Stimulated activated CD8-positive, alpha-beta memory T cell treated with anti-CD3 and anti-CD28 coated beads, Interleukin-15, amount 100 ng/mL, for 48 hours (primary cell): ENCODE data around the gene CRIP2.

Source experiments
- DNase-seq, 2 donors: peaks; one replicate each; pipeline ENCODE4 v3.0.0-alpha.2; 2020; ENCODE audit warnings: low read depth in 2 of 2

CRIP2 gene

DNA sequence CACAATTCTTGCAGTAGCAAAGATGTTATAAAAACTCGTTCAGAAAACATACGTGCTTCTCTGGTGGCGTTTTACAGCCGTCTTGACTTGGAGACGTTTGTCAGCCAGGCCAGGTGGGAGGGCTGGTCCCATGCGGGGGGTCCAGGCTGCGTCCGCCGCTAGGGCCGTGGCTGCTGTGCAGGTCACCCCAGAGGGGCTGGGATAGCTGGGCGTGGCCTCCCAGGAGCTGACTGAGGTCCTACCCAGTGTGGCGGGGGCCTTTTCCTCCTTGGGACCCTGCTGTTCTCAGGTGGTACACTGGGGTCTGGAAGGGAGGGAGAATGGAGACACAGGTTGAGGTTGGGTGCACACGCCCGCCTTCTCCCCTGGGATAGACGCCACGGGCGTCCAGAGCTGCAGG is 29.8 kb upstream of the CRIP2 start:
- no peak for DNase-seq

DNA sequence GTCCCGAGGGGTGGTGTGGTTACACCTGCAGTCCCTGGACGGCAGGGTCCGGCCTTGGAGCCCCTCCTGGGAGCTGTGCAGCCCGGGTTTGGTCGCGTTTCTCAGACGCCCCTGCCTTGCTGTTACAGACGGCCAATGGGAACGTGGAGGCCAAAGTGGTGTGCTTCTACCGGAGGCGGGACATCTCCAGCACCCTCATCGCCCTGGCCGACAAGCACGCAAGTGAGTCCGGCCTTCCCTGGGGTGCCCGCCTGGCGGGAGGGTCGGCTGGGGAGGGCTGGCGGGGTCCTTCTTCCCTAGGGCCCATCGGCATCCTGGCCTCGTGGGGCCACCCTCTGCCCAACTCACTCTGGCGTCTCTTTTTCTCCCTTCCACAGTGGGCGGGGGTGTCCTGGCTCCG is 29.3 kb upstream of the CRIP2 start:
- no peak for DNase-seq

DNA sequence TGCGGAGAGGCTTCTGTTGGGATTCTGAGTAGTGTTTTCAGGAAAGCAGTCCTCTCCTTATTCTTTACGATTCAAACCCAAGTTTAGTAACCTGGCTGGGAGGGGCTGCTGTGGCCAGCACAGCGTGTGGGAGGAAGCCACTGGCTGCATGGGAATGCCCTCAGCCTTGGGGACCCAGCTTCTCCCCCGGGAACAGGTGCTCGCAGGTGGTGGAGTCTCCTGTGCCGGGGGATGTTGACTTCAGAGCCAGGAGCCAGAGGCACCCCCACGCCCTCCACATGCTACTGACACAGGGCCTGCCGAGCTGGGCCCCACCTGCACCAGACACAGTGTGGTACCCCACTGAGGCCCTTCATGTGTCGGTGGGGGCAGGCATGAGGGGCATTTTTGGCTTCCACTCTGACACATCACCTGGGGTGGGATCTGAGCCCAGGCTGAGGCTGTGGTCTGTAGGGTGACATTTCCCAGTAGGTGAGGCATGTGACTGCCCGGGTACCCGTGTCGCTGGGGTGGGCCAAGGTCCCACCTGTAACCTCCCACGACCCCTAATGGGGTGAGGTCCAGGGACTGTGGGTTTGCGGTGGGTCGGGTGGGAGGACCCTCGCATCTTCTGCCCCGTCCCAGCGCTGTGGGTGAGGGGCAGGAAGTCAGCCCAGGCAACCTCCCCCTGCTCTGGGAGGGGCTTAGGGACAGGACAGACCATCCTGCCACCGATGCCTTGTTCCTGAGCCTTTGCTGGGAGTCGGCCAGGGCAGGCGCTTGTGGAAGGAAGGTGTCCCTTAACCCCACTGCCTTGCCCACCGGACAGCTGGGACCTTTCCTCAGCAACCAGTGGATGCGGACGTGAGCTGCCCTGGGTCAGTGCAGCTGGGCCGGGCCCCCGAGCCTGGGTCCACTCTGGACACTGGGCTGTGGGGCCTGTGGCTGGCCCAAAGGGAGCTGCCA is 28.4 kb upstream of the CRIP2 start:
- DNase-seq = no peak

DNA sequence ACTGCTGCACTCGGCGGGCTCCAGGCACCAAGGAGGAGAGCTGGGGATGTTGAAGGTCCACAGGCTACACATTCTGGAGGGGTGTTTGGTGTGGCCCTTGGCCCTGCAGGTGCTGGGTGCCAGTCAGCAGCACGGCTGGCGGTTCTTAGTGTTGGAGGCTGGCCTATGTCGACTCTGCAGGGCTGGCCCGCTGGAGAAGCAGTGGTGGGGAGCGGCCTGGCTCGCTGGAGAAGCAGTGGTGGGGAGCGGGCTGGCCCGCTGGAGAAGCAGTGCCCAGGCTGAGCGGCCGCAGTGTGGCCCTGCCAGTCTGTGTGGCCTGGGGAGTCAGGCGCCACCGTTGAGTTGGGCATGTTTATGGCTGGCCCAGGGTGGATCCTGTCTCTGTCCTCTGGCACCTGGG is 27.6 kb upstream of the CRIP2 start:
- no peak for DNase-seq

DNA sequence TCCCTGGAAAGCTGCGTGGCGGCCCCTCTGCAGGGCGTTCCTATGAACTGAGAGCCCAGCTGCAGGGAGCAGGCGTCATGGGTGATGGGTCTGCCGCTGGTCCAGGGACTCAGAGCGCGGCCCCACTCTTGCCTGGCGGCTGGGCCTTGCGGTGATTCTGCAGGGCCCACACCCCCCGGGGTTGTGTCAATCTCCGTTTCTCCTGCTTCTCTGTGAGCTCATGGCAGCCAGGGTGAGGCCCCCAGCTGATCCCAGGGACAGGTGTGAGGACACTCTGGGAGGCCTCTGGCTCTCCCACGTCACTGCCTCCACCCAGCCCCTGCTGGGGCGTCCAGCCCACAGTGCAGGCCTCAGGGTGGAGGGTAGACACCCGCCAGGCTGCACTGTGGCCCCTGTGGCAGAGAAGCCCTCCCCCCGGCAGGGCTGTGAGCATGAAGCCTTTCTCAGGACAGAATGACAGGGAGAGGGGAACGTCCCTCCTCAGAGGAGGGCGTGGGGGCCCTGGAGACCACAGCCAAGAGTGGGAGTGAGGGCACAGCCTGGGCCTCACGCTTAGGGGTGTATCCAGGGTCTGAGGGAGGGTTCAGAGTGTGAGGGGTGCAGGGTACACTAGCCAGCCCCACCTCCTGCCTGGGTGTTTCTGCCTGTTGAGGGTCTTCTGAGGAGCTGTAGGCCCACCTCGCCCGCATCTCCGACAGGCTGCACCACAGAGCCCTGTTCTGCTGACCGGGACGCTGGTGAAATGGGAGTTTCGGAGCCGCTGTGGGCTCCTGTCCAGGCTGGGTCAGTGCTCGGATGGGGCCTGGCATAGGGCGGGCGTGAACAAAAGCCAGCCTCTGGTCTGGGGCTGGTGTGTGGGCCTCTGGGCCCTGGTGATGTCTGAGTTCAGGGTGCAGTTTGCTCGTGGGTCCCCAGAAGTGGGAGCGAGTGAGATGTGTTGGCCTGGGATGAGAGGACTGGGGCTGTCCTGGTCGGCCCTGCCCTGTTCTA is 26.7 kb upstream of the CRIP2 start:
- no peak for DNase-seq

DNA sequence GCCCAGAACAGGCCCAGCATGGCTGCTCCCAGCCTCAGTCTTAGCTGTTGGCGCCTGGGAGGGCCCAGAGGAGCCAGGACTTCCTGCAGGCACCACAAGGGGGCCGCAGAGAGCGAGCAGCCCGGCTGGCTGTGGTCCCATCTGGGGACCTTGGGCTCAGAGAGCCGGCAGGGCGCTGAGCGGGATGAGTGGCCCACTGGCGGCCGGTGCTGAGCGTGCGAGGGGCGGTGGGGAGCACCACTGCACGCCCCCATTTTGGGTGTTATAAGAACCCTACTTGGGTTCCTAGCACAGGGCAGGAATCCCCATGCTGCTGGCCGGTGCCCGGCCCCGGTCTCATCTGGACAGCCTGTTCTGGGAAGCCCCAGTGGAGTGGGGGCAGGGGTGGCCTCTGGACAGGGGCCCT is 25.9 kb upstream of the CRIP2 start:
- peak; percentile 36 to 42 for DNase-seq

DNA sequence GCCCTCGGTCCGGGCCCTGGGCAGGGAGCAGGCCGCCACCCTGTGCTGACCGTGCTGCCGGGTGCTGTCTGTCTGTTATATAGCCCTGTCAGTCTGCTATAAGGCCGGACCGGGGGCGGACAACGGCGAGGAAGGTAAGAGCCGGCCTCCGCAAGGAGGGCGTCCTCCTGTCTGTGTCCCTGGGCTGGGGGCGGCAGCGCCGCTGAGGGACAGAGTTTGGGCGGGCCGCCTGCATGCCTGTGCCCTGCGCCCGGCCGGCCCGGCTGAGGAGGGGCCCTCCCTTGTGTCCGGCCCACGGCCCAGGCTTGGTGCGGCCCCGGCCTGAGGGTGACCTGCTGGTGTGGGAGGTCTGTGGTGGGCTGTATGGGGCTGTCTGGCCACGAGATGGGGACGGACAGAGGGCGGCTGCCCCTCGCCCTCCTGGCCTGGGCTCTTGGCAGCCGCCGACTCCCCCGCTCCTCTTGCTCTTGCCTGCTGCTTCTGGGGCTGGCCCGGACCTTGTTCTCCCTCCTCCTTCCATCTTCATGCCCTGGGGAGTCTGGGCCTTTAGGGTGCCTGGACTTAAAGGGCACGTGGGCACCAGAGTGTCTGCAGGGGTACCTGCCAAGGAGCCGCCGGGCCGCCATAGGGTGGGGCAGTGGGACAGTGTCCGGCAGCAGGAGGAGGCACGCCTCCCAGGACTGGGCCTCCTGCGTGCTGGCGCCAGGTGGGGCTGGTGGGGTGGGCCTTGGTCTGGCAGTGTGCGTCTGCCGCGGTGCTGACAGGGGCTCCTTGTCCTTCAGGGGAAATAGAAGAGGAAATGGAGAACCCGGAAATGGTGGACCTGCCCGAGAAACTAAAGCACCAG is 25.1 kb upstream of the CRIP2 start:
- DNase-seq = no peak

DNA sequence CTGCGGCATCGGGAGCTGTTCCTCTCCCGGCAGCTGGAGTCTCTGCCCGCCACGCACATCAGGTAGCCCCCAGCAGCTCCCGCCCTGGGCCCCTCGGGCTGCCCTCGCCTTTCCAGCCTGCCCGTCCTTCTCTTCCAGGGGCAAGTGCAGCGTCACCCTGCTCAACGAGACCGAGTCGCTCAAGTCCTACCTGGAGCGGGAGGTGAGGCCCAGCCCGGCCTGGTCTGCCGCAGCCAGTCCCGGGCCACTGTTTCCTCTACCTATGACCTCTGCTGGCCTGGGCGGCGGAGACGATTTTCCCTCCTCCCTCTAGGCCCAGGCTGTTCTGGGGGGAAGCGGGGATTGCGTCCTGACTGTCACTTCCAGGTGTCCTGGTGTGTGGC is 24.5 kb upstream of the CRIP2 start:
- DNase-seq = no peak

DNA sequence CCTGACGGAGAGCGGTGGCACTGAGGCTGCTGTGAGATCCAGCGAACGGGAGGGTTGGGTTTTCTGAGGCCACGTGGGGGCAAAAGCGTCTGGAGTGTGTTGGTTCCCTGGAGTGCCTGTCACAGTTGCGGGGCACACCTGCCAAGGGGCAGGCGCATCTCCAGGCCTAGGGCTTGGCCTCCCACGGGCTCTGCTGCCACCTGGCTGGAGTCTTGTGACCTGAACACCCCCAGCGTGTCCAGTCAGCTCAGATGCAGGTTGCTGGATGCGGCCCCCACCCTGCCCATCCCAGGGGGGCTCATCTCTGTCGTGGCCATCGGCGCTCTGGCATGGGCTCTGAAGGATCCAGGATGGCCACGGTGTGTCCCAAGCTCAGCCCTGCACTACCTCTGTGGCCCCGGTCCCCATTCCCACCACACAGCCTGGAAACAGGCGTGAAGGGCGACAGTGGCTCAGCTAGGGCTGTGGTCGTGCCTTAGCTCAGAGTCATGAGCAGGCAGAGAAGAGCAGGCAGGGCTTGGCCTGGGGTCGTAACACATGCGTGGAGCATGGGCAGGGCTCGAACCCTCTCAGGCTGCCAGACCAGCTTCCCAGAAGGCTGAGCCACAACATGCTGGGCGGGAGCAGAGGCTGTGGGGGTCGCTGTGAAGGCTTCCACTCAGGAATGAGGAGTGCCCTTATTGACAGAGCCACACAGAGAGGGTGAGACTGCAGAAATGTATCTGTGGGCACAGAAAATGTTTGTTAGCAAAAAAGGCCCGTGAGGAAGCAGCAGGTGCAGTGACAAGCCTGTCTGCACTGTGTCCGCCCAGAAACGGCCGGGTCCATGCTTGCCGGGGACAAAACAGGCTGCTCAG is 23.5 kb upstream of the CRIP2 start:
- no peak for DNase-seq

DNA sequence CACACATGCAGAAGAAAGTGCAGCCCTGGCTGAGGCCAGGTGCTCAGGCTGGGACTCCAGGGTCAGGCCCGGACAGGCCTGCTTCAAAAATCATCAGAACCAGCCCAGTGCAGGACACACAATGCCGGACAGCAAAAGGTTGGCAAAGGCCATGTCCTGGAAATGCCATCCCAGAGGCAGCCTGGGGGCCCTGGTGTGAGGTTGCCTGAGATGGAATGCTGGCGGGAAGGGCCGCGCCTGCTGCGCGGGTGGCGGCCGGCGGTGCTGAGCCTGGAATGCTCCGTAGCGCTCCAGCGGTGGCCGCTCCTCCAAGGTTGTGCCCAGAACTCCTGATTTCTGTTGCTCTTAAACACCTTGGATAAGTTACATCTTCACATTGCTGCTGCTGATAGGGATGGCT is 21.7 kb upstream of the CRIP2 start:
- DNase-seq = no peak

DNA sequence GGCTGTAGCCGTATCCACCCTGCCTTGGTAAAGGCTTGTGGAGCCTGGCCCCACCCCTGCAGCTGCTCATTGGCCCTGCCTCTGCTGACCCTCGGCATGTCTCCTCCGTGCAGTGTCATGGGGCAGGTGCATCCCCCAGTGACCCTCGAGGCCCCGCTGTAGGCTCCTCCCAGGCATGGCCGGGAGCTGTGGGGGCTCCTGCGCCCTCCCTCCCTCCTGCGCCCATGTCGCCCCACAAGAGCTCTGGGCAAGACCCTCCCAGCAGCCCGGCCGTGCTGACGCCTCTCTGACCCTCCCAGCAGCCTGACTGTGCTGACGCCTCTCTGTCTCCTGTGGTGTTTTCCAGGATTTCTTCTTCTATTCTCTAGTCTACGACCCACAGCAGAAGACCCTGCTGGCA is 20.8 kb upstream of the CRIP2 start:
- no peak for DNase-seq

DNA sequence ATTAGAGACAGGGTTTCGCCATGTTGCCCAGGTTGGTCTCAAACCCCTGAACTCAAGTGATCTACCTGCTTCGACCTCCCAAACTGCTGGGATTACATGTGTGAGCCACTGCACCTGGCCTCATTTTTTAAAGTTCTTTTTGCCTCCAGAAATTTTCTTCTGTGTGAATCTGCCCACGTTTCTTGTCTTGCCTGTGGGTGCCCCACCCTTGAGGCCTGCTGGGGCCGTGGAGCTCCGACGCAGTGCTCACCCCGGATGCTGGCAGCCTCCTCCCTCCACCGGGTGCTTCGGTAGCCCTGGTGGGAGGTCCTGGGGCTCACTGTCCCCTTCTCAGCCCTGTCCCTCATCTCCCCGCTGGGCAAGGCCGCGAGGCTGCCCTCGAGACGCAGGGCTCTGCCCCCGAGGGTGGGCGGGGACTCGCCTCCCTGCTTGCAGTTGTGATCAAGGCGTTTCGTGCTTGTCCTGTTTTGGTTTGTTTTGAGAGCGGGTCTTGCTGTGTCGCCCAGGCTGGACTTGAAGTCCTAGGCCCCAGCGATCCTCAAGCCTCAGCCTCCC is 19.5 kb upstream of the CRIP2 start:
- no peak for DNase-seq

DNA sequence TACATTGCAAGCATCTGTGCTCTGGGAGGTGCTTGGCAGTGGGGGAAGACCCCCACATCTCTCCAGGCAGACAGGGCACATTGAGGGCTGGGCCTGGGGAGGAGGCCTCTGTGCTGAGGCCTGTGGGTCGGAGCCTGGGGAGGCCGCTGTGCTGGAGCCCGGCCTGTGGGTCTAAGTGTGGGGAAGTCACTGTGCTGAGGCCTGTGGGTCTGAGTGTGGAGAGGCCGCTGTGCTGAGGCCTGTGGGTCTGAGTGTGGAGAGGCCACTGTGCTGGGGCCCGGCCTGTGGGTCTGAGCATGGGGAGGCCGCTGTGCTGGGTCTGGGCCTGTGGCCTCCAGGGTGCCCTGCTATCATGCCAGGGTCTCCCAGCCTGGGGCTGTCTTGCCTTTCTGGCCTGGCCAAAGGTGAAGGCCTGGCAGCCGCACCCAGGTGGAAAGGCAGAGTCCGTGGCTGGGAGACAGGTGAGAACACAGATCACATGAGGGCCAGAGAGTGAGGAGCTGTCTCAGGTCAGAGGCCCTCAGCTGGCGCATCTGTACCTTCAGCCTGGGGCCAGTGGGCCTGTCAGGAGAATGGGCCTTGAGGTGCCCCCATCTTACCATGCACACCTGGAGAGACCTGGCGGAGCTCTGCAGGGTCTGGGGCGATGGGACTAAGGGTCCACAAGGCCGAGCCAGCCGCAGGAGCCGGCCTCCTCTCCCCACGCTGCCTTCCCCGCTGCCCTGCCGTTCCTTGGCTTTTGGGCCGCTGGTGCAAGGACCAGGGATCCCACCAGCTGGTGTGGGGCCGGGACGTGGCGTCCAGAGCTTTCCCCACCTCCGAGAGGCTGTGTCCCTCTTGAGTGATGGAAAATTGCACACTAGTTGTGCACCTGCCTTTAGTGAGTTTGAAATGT is 18.6 kb upstream of the CRIP2 start:
- no peak for DNase-seq

DNA sequence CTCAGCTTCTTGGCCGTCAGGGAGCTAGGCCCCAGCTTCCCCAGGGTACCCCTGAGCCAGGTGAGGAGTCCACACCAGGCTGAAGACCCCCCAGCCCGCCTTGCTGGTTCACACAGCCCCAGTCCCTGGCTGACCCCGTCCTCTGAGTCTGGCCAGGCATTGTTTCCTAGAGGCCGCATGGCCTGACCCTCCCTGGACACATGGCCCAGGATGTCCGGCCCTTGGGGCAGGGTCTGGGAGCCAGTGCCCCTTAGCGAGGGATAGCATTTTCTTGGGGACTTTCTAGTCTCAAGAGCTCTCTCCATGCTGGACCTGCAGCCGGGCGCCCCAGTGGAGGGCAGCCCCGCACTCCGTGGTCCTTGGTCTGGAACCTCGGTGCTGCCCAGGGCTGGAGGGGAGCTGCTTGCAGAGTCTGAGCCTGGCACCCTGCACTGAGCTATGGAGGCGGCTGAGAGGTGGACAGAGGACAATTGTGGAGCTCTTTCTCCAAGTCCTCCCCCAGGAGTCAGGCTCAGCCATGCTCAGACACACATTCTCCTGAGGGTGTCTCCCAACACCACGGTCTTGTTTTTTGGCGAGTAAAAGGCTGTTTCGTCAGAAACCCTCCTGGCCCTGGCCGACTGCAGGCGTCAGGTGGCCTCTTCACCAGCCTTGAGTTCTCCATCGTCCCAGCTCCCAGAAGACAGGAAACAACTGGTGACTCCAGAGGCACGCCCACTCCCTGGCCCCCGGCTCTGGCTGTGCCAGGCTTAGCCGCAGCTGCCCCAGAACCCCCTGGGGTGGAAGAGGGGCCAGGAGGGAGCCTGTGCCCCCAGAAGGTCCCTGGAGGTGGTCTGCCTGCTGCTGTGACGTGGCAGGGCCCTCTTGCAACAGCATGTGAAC is 17.6 kb upstream of the CRIP2 start:
- DNase-seq = no peak

DNA sequence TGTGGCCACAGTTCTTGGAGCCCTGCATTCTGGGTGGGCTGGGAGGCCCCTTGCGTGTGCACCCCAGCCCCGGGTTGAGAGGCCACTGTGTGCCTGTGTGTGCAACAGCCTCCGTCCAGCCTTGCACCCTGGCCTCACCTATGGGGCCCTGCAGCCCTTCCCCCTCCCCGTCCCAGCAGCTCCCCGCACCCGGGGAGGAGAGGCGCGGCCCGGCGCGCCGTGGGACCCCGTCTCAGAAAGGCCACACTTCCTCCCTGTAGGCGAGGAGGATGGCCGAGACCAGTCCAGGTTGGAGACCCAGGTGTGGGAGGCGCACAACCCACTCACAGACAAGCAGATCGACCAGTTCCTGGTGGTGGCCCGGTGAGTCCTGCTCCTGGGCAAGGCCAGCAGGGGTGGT is 16.6 kb upstream of the CRIP2 start:
- no peak for DNase-seq

DNA sequence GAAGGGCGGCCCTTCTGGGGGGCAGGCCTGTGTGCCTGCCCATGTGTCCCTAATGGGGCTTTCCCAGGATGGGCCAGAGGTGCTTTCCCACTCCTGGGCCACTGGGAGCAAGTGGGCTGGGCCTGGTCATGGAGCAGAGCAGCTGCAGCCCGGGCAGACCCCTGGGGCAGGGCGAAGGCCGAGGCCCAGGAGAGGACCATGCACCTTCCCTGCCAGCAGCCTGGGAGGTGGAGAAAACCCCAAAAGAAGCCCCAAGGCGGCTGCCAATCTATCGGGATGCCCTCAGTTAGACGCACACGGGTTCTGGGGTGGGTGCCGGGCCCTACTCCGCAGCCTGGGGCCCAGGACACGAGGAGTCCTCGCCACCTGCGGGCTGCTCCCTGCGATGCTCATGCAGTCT is 16.1 kb upstream of the CRIP2 start:
- DNase-seq = no peak

DNA sequence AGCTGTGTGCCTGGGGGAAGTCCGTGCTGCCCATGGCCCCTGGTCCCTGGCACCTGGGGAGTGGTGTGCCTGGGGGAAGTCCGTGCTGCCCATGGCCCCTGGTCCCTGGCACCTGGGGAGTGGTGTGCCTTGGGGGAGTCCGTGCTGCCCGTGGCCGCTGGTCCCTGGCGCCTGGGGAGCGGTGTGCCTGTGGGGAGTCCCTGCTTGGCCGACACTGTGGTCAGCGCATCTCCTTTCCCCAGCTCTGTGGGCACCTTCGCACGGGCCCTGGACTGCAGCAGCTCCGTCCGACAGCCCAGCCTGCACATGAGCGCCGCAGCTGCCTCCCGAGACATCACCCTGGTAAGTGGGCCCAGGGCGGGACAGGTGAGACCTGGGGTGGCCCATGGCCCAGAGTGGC is 14.5 kb upstream of the CRIP2 start:
- no peak for DNase-seq

DNA sequence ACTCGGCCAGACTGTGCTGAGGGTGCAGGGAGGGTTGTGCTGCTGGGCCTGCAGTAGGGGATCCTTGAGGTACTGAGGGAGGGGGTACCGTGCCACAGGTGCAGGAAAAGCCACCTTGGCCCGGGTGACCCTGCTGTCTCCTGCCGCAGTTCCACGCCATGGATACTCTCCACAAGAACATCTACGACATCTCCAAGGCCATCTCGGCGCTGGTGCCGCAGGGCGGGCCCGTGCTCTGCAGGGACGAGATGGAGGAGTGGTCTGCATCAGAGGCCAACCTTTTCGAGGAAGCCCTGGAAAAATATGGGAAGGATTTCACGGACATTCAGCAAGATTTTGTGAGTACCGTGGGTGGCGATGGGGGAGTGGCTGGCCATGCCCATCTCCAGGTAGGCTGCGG is 14.0 kb upstream of the CRIP2 start:
- DNase-seq = no peak
